ENCODE data around the gene ATG10. TPM values are rescaled to one million over a fixed set of nuclear protein-coding genes. Genes with fewer than 3 reads are reported as not detected.

Gene ATG10
- total RNA-seq, 4 donors from 2014 or later = 6.0 to 16.4 (median 10.2) TPM

DNA sequence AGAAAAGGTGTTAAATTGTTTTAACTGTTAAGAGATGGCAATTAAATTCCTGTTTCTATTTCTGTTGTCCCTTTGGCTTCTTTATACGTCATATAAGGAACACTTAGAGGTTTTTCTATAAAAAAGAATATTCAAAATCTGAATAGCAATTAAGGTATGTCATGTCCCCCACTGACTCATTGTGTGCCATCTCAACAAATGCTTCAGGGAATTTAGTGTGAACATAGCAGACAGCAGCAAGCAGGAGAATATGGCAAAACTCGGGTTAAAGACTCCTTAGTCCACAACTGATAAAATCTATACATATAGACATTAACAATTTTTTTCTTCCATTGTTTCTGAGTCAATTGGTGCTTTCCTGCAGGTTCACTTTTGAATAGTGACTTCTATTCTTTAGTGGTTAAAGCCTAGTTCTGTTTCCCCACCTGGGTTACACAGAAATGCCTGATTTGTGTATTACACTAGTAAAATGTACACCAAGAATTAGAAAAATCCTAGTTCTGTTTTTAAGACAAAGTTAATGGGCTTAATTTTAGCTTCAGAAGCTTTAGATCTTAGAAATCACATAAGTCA lies 324.2 kb downstream of the ATG10 start:
- no peaks in the 10 kb centered on the region for H3K36me3 ChIP-seq
- no peaks in the 10 kb centered on the region for H3K27me3 ChIP-seq
- TF ChIP-seq, protein P1, sequence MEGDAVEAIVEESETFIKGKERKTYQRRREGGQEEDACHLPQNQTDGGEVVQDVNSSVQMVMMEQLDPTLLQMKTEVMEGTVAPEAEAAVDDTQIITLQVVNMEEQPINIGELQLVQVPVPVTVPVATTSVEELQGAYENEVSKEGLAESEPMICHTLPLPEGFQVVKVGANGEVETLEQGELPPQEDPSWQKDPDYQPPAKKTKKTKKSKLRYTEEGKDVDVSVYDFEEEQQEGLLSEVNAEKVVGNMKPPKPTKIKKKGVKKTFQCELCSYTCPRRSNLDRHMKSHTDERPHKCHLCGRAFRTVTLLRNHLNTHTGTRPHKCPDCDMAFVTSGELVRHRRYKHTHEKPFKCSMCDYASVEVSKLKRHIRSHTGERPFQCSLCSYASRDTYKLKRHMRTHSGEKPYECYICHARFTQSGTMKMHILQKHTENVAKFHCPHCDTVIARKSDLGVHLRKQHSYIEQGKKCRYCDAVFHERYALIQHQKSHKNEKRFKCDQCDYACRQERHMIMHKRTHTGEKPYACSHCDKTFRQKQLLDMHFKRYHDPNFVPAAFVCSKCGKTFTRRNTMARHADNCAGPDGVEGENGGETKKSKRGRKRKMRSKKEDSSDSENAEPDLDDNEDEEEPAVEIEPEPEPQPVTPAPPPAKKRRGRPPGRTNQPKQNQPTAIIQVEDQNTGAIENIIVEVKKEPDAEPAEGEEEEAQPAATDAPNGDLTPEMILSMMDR (IDR thresholded peaks at IDR 0.05) = no peak
- TF ChIP-seq EP300 (IDR thresholded peaks at IDR 0.05) = no peak
- no peak for TF ChIP-seq POLR2AphosphoS5 (IDR thresholded peaks at IDR 0.05)
- no peak for TF ChIP-seq POLR2A (IDR thresholded peaks at IDR 0.05)
- H3K4me1 ChIP-seq = no peaks in the 10 kb centered on the region
- H3K9me3 ChIP-seq = no peaks in the 10 kb centered on the region
- 83 to 90% methylated on average over 2 of the region's 2 CpGs for WGBS, 2 donors (ENCODE audit: low coverage in 1 of 2)
- H3K4me3 ChIP-seq = no peak overlapping the region
- H3K27ac ChIP-seq = no peak overlapping the region
- ATAC-seq = no peak

DNA sequence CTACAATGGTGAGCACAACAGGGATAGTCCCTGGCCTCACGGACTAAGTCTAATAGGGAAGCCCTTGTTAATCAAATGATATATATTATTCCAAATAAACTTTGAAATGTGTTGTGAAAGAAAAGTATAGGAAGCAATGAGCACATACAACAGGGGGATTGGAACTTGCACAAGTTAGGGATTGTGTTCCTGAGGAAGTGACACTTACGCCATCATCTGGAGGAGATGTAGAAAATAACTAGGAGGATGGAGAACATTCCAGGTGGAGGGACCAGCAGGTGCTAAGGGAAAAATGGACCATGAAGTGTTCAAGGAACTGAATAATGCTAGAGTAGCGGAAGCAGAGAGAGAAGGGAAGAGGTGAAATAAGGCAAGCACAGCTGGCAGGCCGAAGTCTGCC lies 325.1 kb downstream of the ATG10 start:
- TF ChIP-seq POLR2AphosphoS5 (IDR thresholded peaks at IDR 0.05) (no peak), POLR2A (IDR thresholded peaks at IDR 0.05) (no peak), EP300 (IDR thresholded peaks at IDR 0.05) (no peak)
- TF ChIP-seq, protein P1 (IDR thresholded peaks at IDR 0.05) = no peak
- WGBS, 2 donors (ENCODE audit: low coverage in 1 of 2) = 89 to 93% methylated on average over 3 to 4 of the region's 4 CpGs
- ATAC-seq = no peak
- Histone ChIP-seq H3K4me1 (no peaks in the 10 kb centered on the region), H3K27ac (no peak overlapping the region), H3K27me3 (no peaks in the 10 kb centered on the region), H3K4me3 (no peak overlapping the region), H3K36me3 (no peaks in the 10 kb centered on the region), H3K9me3 (no peaks in the 10 kb centered on the region)

DNA sequence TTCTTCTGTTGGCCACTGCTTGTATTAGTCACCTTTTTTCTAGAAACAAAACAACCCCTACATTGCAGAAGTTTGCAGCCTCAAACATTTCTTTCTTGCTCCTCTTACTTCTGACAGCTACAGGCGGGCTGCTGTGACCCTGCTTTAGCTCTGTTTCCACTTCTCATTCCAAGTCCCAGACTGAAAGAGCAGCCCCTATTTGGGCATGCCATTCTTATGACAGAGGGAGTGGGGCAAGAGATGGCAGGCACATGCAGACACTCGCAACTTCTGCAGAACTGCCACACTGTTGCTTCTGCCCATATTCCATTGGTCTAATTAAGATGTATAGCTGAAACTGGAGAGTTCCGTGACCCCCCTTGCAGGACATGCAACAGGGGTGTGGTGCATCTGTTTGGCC lies 325.9 kb downstream of the ATG10 start:
- 22 to 43% methylated on average over 1 to 3 of the region's 3 CpGs for WGBS, 2 donors (ENCODE audit: low coverage in 1 of 2)
- Histone ChIP-seq H3K27ac (no peak overlapping the region), H3K4me3 (no peak overlapping the region), H3K9me3 (no peaks in the 10 kb centered on the region), H3K4me1 (no peaks in the 10 kb centered on the region), H3K36me3 (no peaks in the 10 kb centered on the region), H3K27me3 (no peaks in the 10 kb centered on the region)
- TF ChIP-seq EP300 (IDR thresholded peaks at IDR 0.05) (no peak), POLR2A (IDR thresholded peaks at IDR 0.05) (no peak), POLR2AphosphoS5 (IDR thresholded peaks at IDR 0.05) (no peak)
- TF ChIP-seq, protein P1 (IDR thresholded peaks at IDR 0.05) = no peak
- no peak for ATAC-seq

DNA sequence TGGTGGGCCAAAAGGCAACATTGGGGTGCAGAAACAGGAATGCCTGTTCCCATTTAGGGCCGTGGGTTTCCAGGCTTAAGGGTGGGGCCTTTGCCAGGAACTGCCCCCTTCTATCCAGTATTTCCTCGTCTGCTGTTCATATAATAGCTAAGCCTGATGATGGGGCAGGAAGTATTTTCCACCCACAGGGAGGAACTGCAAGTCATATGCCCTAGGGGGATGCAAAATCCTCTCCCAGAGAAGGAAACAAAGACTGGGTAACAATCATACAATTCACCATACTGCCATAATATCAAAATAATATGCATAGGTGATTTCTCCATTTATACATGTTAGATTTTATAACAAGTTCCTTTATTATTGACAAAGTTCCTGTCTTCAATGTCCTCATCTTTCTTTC lies 326.8 kb downstream of the ATG10 start:
- no peak for ATAC-seq

DNA sequence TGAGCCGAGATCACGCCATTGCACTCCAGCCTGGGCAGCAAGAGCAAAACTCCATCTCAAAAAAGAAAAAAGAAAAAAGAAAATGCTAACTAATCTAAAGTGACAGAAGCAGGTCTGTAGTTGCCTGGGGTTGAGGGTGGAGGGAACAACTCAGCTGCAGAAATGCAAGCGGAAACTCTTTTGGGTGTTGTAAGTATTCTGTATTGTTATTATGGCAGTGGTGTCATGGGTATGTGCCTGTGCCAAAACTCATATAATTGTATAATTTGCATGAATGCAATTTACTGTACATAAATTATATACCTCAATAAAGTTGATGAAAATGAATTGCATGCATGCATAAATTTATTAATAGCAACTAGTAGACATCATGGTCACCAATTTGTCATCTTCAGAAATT lies 329.4 kb downstream of the ATG10 start:
- WGBS, 2 donors (ENCODE audit: low coverage in 1 of 2) = 87 to 95% methylated on average over 2 to 3 of the region's 3 CpGs

More for the DNA sequence above, 326.8 kb downstream of the ATG10 start:
- H3K9me3 ChIP-seq = no peaks in the 10 kb centered on the region
- no peaks in the 10 kb centered on the region for H3K36me3 ChIP-seq
- H3K4me1 ChIP-seq = no peaks in the 10 kb centered on the region
- H3K27ac ChIP-seq = no peak overlapping the region
- H3K4me3 ChIP-seq = no peak overlapping the region
- WGBS, 2 donors (ENCODE audit: low coverage in 1 of 2) = 53% methylated on average over 2 of the region's 2 CpGs; no CpG with 5 or more reads in 1 of the 2 donors
- no peaks in the 10 kb centered on the region for H3K27me3 ChIP-seq
- TF ChIP-seq EP300 (IDR thresholded peaks at IDR 0.05) = no peak
- TF ChIP-seq POLR2AphosphoS5 (IDR thresholded peaks at IDR 0.05) = no peak
- TF ChIP-seq, protein P1 (IDR thresholded peaks at IDR 0.05) = no peak
- TF ChIP-seq POLR2A (IDR thresholded peaks at IDR 0.05) = no peak

More for the DNA sequence above, 329.4 kb downstream of the ATG10 start:
- no peak for ATAC-seq
- Histone ChIP-seq H3K4me1 (no peaks in the 10 kb centered on the region), H3K27me3 (no peaks in the 10 kb centered on the region), H3K4me3 (no peak overlapping the region), H3K9me3 (no peaks in the 10 kb centered on the region), H3K36me3 (peaks cover 0 to 14% of the 10 kb centered on the region in 2 donors), H3K27ac (no peak overlapping the region)
- TF ChIP-seq POLR2A (IDR thresholded peaks at IDR 0.05) = no peak
- no peak for TF ChIP-seq EP300 (IDR thresholded peaks at IDR 0.05)
- TF ChIP-seq, protein P1 (IDR thresholded peaks at IDR 0.05) = no peak

All from gastroesophageal sphincter (tissue), 4 donors.